HepG2 (cell line): ENCODE measurements around the gene LMX1B. TPM values are rescaled to one million over a fixed set of nuclear protein-coding genes. Genes with fewer than 3 reads are reported as not detected.
"Not testable (repeated sequence)": the region's sequence is repeated elsewhere in the genome, so short reads cannot be mapped to it uniquely, and the experiment has no call there.

Experiments used
- ATAC-seq: fragments of 200-7000 bp; cut with Tn5 transposase; 3 replicates; pipeline ENCODE4 v1.9.1; 2020; ENCODE audit warnings: mild to moderate bottlenecking, moderate library complexity
- BruUV-seq: library from RNA; stranded (reverse); fragments of 400-500 nt; replicated peaks from 2 replicates; lab custom pipeline; 2021; lab: Mats Ljungman, UMichigan
- CTCF ChIA-PET: fragments of 300-600 bp; formaldehyde crosslinking; extraction: SDS; loops from one replicate; lab custom pipeline; 2021; ENCODE audit warnings: low total read pairs, inconsistent platforms, low intra/inter-chr PET ratio; lab: Yijun Ruan, JAX
- POLR2A ChIA-PET: fragments of 350-600 bp; sonication (Branson Sonifier 250); formaldehyde crosslinking; loops from one replicate; lab custom pipeline; 2020; ENCODE audit warnings: antibody characterized with exemption, inconsistent platforms; lab: Yijun Ruan, JAX
- DNase-seq: peaks from one replicate; pipeline ENCODE4 v3.0.0-alpha.2; 2015; ENCODE audit warnings: low spot score
- FAIRE-seq: peaks from 3 replicates; lab custom pipeline; 2011; peaks lifted over from hg19 to GRCh38; lab: Jason Lieb, UNC
- H2AFZ ChIP-seq: one replicate; pipeline ENCODE4 v1.6.1; 2011; ENCODE audit warnings: low read length, inconsistent platforms
- H3K27ac ChIP-seq: fragments of 300-600 bp; 3 replicates; pipeline ENCODE4 v1.8.0; 2011; ENCODE audit warnings: mixed run types, mild to moderate bottlenecking, mixed read lengths, low read length, inconsistent platforms; ENCODE audit not compliant: insufficient read depth; ENCODE audit errors: extremely low read length
- H3K27me3 ChIP-seq, 2 experiments: fragments of 200-600 bp in 1 of 2; 2 replicates in 1 of 2; 3 replicates in 1 of 2; pipeline versions ENCODE4 v1.6.0 to v1.8.0; 2011; ENCODE audit warnings: low read length in 2 of 2, mild to moderate bottlenecking in 2 of 2, moderate library complexity in 2 of 2, inconsistent platforms in 1 of 2; ENCODE audit not compliant: insufficient read depth in 2 of 2, control insufficient read depth in 1 of 2
- H3K36me3 ChIP-seq, 2 experiments: fragments of 200-600 bp in 1 of 2; replicated peaks in 1 of 2; 2 replicates in 1 of 2; 3 replicates in 1 of 2; pipeline versions ENCODE4 v1.5.1 to v1.8.0; 2011; ENCODE audit warnings: low read length in 2 of 2, inconsistent platforms in 1 of 2; ENCODE audit not compliant: insufficient read depth in 2 of 2, control insufficient read depth in 1 of 2
- H3K4me1 ChIP-seq: 2 replicates; pipeline ENCODE4 v1.5.1; 2012; ENCODE audit warnings: low read length, inconsistent platforms; ENCODE audit not compliant: insufficient read depth
- H3K4me2 ChIP-seq: 2 replicates; pipeline ENCODE4 v1.6.0; 2011; ENCODE audit warnings: low read depth, low read length, inconsistent platforms
- H3K4me3 ChIP-seq, 3 experiments: fragments of 200-600 bp in 1 of 3; sonication (generic), shearing (Covaris generic) in 1 of 3; replicated peaks in 1 of 3; 2 replicates each; pipeline ENCODE4 v1.5.1; 2011 to 2016; ENCODE audit warnings: low read length in 3 of 3, inconsistent platforms in 2 of 3, low read depth in 2 of 3, mild to moderate bottlenecking in 2 of 3, control low read depth in 1 of 3, mixed read lengths in 1 of 3; ENCODE audit not compliant: insufficient read depth in 1 of 3
- H3K79me2 ChIP-seq: one replicate; pipeline ENCODE4 v1.6.1; 2011; ENCODE audit warnings: low read length, inconsistent platforms; ENCODE audit not compliant: insufficient read depth
- H3K9ac ChIP-seq: 2 replicates; pipeline ENCODE4 v1.6.0; 2011; ENCODE audit warnings: mild to moderate bottlenecking, low read depth, low read length, inconsistent platforms; ENCODE audit not compliant: insufficient read depth
- H3K9me3 ChIP-seq: 2 replicates; pipeline ENCODE4 v1.5.1; 2012; ENCODE audit warnings: mild to moderate bottlenecking, low read length
- H4K20me1 ChIP-seq: 2 replicates; pipeline ENCODE4 v1.6.0; 2011; ENCODE audit warnings: inconsistent platforms, mild to moderate bottlenecking, low read length, moderate library complexity; ENCODE audit not compliant: insufficient read depth
- HNRNPK ChIP-seq: fragments of 200-400 bp; formaldehyde crosslinking; IDR thresholded peaks from 2 replicates; pipeline ENCODE4 v1.6.1; 2018; ENCODE audit warnings: low read length, low read depth, moderate library complexity, mild to moderate bottlenecking; ENCODE audit not compliant: poor library complexity, severe bottlenecking
- ZNF446 ChIP-seq: sonication (generic); formaldehyde crosslinking; IDR thresholded peaks from 2 replicates; pipeline ENCODE4 v1.5.0; 2020; ENCODE audit warnings: mild to moderate bottlenecking, missing genetic modification reagents
- WGBS: methylation state at CpG from one replicate; pipeline ENCODE4 v1.1.6; 2017; ENCODE audit warnings: low lambda C conversion rate; 5-methylcytosine and 5-hydroxymethylcytosine counted together
- in situ Hi-C: cut with HindIII; loops from 2 replicates; pipeline ENCODE4 v1.10.0; 2017; ENCODE audit warnings: low pct_unique_long_range_greater_than_20kb; ENCODE audit not compliant: extremely low pct_ligation_motif_present
- intact Hi-C: fragments of 100-400 bp; cut with micrococcal nuclease; formaldehyde crosslinking; loops from one replicate; pipeline ENCODE4 v1.10.0; 2022; ENCODE audit not compliant: unreplicated experiment
- polyA plus RNA-seq, 8 experiments: library from polyadenylated mRNA; depleted of rRNA in 3 of 8; stranded (reverse) in 7 of 8; unstranded in 1 of 8; fragments of >200 nt; fragmentation: Illumina TruSeq in 4 of 8; extraction: Trizol in 4 of 8; gene quantifications; 2 replicates each; pipeline versions ENCODE4 v1.2.1 to v1.2.3, GENCODE V29; 2011 to 2016; ENCODE audit warnings: low read depth in 4 of 8, missing spikeins in 1 of 8, mixed read lengths in 1 of 8; ENCODE audit not compliant: insufficient read depth in 1 of 8
- total RNA-seq, 5 experiments: library from RNA; depleted of rRNA; stranded (reverse); fragments of >200 nt; fragmentation: Illumina TruSeq; extraction: Trizol; gene quantifications; 2 replicates each; pipeline ENCODE4 v1.2.3, GENCODE V29; 2016; ENCODE audit warnings: low read depth in 1 of 5

Gene LMX1B
- total and polyA plus RNA-seq, 2 of the 13 experiments (the other 11 are each of a cell fraction or from before 2014, with no cell fraction given), result not detected

GRCh38 chr9:126715382-126715781, 101.7 kb downstream of the LMX1B start:
- ATAC-seq (no peak), FAIRE-seq (no peak), DNase-seq (no peak)
- Histone ChIP-seq H3K9ac (no peak overlapping the region), H2AFZ (no peak overlapping the region), H3K4me3 (no peak overlapping the region), H3K27me3 (peaks cover 0 to 6% of the 10 kb centered on the region in 2 experiments; a peak in 3 of 5 replicates), H3K9me3 (no peaks in the 10 kb centered on the region), H3K79me2 (no peaks in the 10 kb centered on the region), H4K20me1 (no peaks in the 10 kb centered on the region), H3K27ac (no peak overlapping the region), H3K4me1 (no peaks in the 10 kb centered on the region), H3K36me3 (no peaks in the 10 kb centered on the region), H3K4me2 (no peak overlapping the region)
- ChIA-PET CTCF (no interaction called here), POLR2A (no interaction called here)
- BruUV-seq, result no TSS peak
- intact Hi-C loops (no loop called here), in situ Hi-C loops (no loop called here)
- TF ChIP-seq HNRNPK (peak; percentile 72), ZNF446 (no peak)

GRCh38 chr9:126717441-126717840, 103.7 kb downstream of the LMX1B start:
- BruUV-seq, H3K9ac ChIP-seq, H3K4me2 ChIP-seq, H3K27ac ChIP-seq, H4K20me1 ChIP-seq, H3K79me2 ChIP-seq, H2AFZ ChIP-seq, in situ Hi-C loops, H3K4me1 ChIP-seq, CTCF ChIA-PET, POLR2A ChIA-PET, FAIRE-seq, H3K4me3 ChIP-seq, H3K9me3 ChIP-seq, ATAC-seq, DNase-seq, intact Hi-C loops, H3K36me3 ChIP-seq: not testable (repeated sequence)
- WGBS, result 34% methylated on average over 5 of the region's 5 CpGs
- H3K27me3 ChIP-seq, result peaks cover 2 to 19% of the 10 kb centered on the region in 2 experiments; a peak in 3 of 5 replicates
